SK-N-SH (cell line): ENCODE results near the gene TEKT2. TPM values are rescaled to one million over a fixed set of nuclear protein-coding genes. Genes with fewer than 3 reads are reported as not detected.

Experiments used
- CTCF ChIA-PET: fragments of 300-600, 350-600 bp; formaldehyde crosslinking; extraction: SDS; loops from one replicate; lab custom pipeline; 2021; lab: Yijun Ruan, JAX
- POLR2A ChIA-PET: fragments of 350-600 bp; sonication (Branson Sonifier 250); formaldehyde crosslinking; extraction: SDS; loops from one replicate; lab custom pipeline; 2020; ENCODE audit warnings: antibody characterized with exemption, inconsistent platforms; lab: Yijun Ruan, JAX
- DNase-seq: peaks from one replicate; pipeline ENCODE4 v3.0.0; 2012
- H2AFZ ChIP-seq: fragments of 200-600 bp; sonication (generic); 2 replicates; pipeline ENCODE4 v1.8.1; 2016; ENCODE audit warnings: antibody characterized with exemption, mild to moderate bottlenecking, low read depth
- H3F3A ChIP-seq: fragments of 200-600 bp; sonication (generic); replicated peaks from 2 replicates; pipeline ENCODE3; 2016; ENCODE audit warnings: antibody characterized with exemption, mild to moderate bottlenecking; ENCODE audit not compliant: insufficient read depth
- H3K27ac ChIP-seq, 2 experiments: fragments of 200-500 bp in 1 of 2; fragments of 200-600 bp in 1 of 2; sonication (Bioruptor generic) in 1 of 2; sonication (generic), shearing (Covaris generic) in 1 of 2; 2 replicates each; pipeline versions ENCODE4 v1.5.1 to v1.6.1; 2014 to 2016; ENCODE audit warnings: low read depth in 2 of 2, inconsistent platforms in 1 of 2, low read length in 1 of 2, mild to moderate bottlenecking in 1 of 2, mixed read lengths in 1 of 2
- H3K27me3 ChIP-seq: fragments of 200-600 bp; sonication (generic), shearing (Covaris generic); 2 replicates; pipeline ENCODE4 v1.6.1; 2016; ENCODE audit warnings: mixed run types; ENCODE audit not compliant: insufficient read depth
- H3K36me3 ChIP-seq, 2 experiments: fragments of 200-500 bp in 1 of 2; fragments of 200-600 bp in 1 of 2; sonication (Bioruptor generic) in 1 of 2; sonication (generic) in 1 of 2; replicated peaks in 1 of 2; 2 replicates each; pipeline versions ENCODE3 to v1.5.1; 2014 to 2016; ENCODE audit warnings: low read length in 1 of 2, mild to moderate bottlenecking in 1 of 2; ENCODE audit not compliant: insufficient read depth in 2 of 2, control insufficient read depth in 1 of 2
- H3K4me1 ChIP-seq, 2 experiments: fragments of 200-500 bp in 1 of 2; fragments of 200-600 bp in 1 of 2; sonication (Bioruptor generic) in 1 of 2; sonication (generic), shearing (Covaris generic) in 1 of 2; 2 replicates each; pipeline versions ENCODE4 v1.5.1 to v1.6.1; 2014 to 2016; ENCODE audit warnings: low read depth in 1 of 2, low read length in 1 of 2, mixed run types in 1 of 2; ENCODE audit not compliant: insufficient read depth in 2 of 2, control insufficient read depth in 1 of 2
- H3K4me2 ChIP-seq: fragments of 200-600 bp; sonication (generic), shearing (Covaris generic); 2 replicates; pipeline ENCODE4 v1.6.1; 2017; ENCODE audit warnings: mixed run types
- H3K4me3 ChIP-seq, 2 experiments: fragments of 200-500 bp in 1 of 2; fragments of 200-600 bp in 1 of 2; sonication (Bioruptor generic) in 1 of 2; sonication (generic), shearing (Covaris generic) in 1 of 2; 2 replicates each; pipeline versions ENCODE4 v1.5.1 to v1.8.1; 2014 to 2016; ENCODE audit warnings: low read depth in 2 of 2, inconsistent platforms in 1 of 2, low read length in 1 of 2, mild to moderate bottlenecking in 1 of 2, mixed read lengths in 1 of 2, moderate library complexity in 1 of 2
- H3K79me2 ChIP-seq: fragments of 200-600 bp; sonication (generic); 2 replicates; pipeline ENCODE4 v1.8.1; 2017; ENCODE audit warnings: mild to moderate bottlenecking; ENCODE audit not compliant: insufficient read depth
- H3K9ac ChIP-seq: fragments of 200-600 bp; sonication (generic); 2 replicates; pipeline ENCODE4 v1.6.1; 2017; ENCODE audit warnings: mixed run types
- H3K9me2 ChIP-seq: fragments of 200-600 bp; sonication (generic); 2 replicates; pipeline ENCODE4 v1.6.1; 2017; ENCODE audit warnings: mixed run types
- H3K9me3 ChIP-seq: fragments of 200-600 bp; sonication (generic); 2 replicates; pipeline ENCODE4 v1.6.1; 2017; ENCODE audit warnings: mixed run types, mild to moderate bottlenecking, moderate library complexity
- H4K20me1 ChIP-seq: fragments of 200-600 bp; sonication (generic); 2 replicates; pipeline ENCODE4 v1.6.1; 2017; ENCODE audit warnings: mild to moderate bottlenecking, mixed run types; ENCODE audit not compliant: insufficient read depth
- FOXJ3 ChIP-seq: sonication (generic); formaldehyde crosslinking; IDR thresholded peaks from 2 replicates; pipeline ENCODE4 v1.5.1; 2020; ENCODE audit warnings: mild to moderate bottlenecking, missing genetic modification reagents
- MEF2A ChIP-seq: IDR thresholded peaks from 2 replicates; pipeline ENCODE4 v1.4.0; 2012; ENCODE audit warnings: low read depth, borderline replicate concordance
- POLR2AphosphoS5 ChIP-seq: IDR thresholded peaks from 2 replicates; pipeline ENCODE4 v1.6.1; 2012; ENCODE audit warnings: low read depth, low read length
- RAD21 ChIP-seq: IDR thresholded peaks from 2 replicates; pipeline ENCODE4 v1.6.1; 2012; ENCODE audit warnings: mild to moderate bottlenecking, low read length
- SMC3 ChIP-seq: IDR thresholded peaks from 2 replicates; pipeline ENCODE4 v1.6.1; 2012; ENCODE audit warnings: low read depth, low read length, improper control_type of control experiment
- TCF12 ChIP-seq: IDR thresholded peaks from 2 replicates; pipeline ENCODE4 v1.4.0; 2012
- WGBS: methylation state at CpG from one replicate; pipeline ENCODE4 v1.1.6; 2017; ENCODE audit warnings: low lambda C conversion rate; 5-methylcytosine and 5-hydroxymethylcytosine counted together
- polyA plus RNA-seq, 3 experiments: library from polyadenylated mRNA; depleted of rRNA; stranded (reverse); fragments of >200 nt; gene quantifications; 2 replicates each; pipeline ENCODE4 v1.2.3, GENCODE V29; 2012
- TF ChIP-seq, protein P1 (sequence below): fragments of 200-600 bp; sonication (generic); IDR thresholded peaks from 2 replicates; pipeline ENCODE4 v1.6.1; 2017; ENCODE audit warnings: antibody characterized with exemption, mild to moderate bottlenecking, moderate library complexity
- TF ChIP-seq, protein P2 (sequence below): IDR thresholded peaks from 2 replicates; pipeline ENCODE4 v1.4.0; 2012; ENCODE audit warnings: low read depth, borderline replicate concordance
- TF ChIP-seq, protein P3 (sequence below): IDR thresholded peaks from 2 replicates; pipeline ENCODE4 v1.4.0; 2012; ENCODE audit warnings: low read depth, borderline replicate concordance
- TF ChIP-seq, protein P4 (sequence below): IDR thresholded peaks from 2 replicates; pipeline ENCODE4 v1.6.1; 2012; ENCODE audit warnings: mild to moderate bottlenecking, low read depth, low read length, moderate library complexity

TEKT2 gene
- polyA plus RNA-seq, 1 of the 3 experiments (the other 2 are of a cell fraction): 1.2 TPM

DNA sequence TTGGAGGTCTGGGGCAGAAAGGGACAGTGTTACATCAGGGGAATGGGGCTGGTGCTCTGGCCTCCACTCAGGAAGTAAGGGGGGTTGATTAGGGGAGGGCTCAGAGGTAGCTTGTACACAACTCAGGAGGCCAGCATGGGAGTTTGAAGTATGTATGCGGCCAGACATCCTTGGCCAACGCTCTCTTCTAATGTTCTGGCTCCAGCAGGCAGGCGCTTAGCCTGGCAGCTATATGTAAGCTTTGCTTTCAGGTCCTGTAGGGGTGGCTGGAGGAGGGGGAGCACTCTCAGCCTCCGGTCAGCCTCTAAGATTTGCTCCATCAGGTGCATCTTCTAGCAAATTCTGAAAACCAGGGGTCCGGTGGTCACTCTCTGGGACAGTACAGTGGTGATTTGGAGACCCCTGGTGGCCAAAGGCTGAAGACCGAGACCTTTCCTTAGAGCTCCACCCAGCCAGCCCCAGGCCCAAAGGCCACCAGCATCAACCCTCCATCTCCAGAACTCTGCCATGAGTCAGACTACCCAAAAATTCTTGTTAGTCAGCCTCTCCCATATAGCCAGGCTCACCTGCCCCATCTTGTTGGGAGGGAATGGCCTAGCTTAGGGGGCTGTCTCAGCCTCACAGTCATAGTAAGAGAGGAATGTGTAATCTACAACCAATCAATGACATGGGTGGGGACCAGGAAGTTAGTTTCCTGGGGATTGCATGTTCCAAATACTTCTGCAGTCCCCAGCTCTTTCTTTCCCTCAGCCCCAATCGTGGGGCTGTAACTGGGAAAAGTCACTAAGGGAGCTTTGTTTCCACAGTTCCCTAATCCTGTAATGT, 50.8 kb downstream of the TEKT2 start:
- POLR2A ChIA-PET: interaction anchor here (0.7 to 1.3 kb wide), 2 partner anchors 38 to 40 kb away, joined by 3 to 5 read pairs; no protein-coding TSS in a partner anchor
- H3K36me3 ChIP-seq: peaks cover 21 to 23% of the 10 kb centered on the region in 2 experiments
- TF ChIP-seq, protein P1, sequence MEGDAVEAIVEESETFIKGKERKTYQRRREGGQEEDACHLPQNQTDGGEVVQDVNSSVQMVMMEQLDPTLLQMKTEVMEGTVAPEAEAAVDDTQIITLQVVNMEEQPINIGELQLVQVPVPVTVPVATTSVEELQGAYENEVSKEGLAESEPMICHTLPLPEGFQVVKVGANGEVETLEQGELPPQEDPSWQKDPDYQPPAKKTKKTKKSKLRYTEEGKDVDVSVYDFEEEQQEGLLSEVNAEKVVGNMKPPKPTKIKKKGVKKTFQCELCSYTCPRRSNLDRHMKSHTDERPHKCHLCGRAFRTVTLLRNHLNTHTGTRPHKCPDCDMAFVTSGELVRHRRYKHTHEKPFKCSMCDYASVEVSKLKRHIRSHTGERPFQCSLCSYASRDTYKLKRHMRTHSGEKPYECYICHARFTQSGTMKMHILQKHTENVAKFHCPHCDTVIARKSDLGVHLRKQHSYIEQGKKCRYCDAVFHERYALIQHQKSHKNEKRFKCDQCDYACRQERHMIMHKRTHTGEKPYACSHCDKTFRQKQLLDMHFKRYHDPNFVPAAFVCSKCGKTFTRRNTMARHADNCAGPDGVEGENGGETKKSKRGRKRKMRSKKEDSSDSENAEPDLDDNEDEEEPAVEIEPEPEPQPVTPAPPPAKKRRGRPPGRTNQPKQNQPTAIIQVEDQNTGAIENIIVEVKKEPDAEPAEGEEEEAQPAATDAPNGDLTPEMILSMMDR: peak; percentile 88
- TF ChIP-seq, protein P2, sequence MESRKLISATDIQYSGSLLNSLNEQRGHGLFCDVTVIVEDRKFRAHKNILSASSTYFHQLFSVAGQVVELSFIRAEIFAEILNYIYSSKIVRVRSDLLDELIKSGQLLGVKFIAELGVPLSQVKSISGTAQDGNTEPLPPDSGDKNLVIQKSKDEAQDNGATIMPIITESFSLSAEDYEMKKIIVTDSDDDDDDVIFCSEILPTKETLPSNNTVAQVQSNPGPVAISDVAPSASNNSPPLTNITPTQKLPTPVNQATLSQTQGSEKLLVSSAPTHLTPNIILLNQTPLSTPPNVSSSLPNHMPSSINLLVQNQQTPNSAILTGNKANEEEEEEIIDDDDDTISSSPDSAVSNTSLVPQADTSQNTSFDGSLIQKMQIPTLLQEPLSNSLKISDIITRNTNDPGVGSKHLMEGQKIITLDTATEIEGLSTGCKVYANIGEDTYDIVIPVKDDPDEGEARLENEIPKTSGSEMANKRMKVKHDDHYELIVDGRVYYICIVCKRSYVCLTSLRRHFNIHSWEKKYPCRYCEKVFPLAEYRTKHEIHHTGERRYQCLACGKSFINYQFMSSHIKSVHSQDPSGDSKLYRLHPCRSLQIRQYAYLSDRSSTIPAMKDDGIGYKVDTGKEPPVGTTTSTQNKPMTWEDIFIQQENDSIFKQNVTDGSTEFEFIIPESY: no peak
- TF ChIP-seq SMC3 (peak; percentile 94), RAD21 (peak; percentile 92)
- TF ChIP-seq, all 33 proteins: peak for 3
- no peaks in the 10 kb centered on the region for H3K9me3 ChIP-seq
- H3K9me2 ChIP-seq: no peaks in the 10 kb centered on the region
- H3K4me1 ChIP-seq: peaks cover 14 to 43% of the 10 kb centered on the region in 2 experiments; a peak in 3 of 4 replicates
- H3K4me2 ChIP-seq: peak overlapping the region; percentile 44; the same call in 1 of the 2 replicates
- CTCF ChIA-PET: interaction anchor here (0.6 to 17.9 kb wide), 41 partner anchors 10 to 407 kb away, joined by 3 to 700 read pairs (median 3); partner anchors contain the start of genes ADPRS, AGO1, AGO3 and OSCP1
- peak overlapping the region; percentile 45 to 89 for H3K27ac ChIP-seq
- peak overlapping the region; percentile 7; the same call in 1 of the 2 replicates for H3K9ac ChIP-seq
- no peak overlapping the region; a peak in 1 of 4 replicates for H3K4me3 ChIP-seq
- 39% methylated on average over 3 of the region's 7 CpGs for WGBS
- peaks cover 39% of the 10 kb centered on the region for H3F3A ChIP-seq
- DNase-seq: peak; percentile 86
- H3K79me2 ChIP-seq: peaks cover 24% of the 10 kb centered on the region; the same call in 1 of the 2 replicates
- no peaks in the 10 kb centered on the region for H3K27me3 ChIP-seq
- no peaks in the 10 kb centered on the region for H4K20me1 ChIP-seq
- H2AFZ ChIP-seq: no peak overlapping the region

DNA sequence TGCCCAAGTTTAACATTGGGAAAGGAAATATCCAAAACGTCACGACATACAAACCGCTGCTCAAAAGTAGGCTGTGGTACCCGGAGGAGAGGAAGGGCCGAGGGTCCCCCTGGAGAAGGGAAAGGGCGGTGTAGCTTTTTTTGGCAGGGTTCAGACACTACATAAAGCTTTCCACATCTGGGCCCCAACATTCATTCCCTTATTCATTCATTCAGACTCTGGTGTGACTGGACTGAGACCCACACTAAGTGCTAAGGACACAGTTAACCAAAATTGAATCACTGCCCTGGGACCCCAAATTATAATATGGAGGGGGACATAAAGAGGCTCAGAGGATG, 51.4 kb downstream of the TEKT2 start:
- TF ChIP-seq, protein P3, sequence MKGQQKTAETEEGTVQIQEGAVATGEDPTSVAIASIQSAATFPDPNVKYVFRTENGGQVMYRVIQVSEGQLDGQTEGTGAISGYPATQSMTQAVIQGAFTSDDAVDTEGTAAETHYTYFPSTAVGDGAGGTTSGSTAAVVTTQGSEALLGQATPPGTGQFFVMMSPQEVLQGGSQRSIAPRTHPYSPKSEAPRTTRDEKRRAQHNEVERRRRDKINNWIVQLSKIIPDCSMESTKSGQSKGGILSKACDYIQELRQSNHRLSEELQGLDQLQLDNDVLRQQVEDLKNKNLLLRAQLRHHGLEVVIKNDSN: no peak
- TF ChIP-seq, protein P4, sequence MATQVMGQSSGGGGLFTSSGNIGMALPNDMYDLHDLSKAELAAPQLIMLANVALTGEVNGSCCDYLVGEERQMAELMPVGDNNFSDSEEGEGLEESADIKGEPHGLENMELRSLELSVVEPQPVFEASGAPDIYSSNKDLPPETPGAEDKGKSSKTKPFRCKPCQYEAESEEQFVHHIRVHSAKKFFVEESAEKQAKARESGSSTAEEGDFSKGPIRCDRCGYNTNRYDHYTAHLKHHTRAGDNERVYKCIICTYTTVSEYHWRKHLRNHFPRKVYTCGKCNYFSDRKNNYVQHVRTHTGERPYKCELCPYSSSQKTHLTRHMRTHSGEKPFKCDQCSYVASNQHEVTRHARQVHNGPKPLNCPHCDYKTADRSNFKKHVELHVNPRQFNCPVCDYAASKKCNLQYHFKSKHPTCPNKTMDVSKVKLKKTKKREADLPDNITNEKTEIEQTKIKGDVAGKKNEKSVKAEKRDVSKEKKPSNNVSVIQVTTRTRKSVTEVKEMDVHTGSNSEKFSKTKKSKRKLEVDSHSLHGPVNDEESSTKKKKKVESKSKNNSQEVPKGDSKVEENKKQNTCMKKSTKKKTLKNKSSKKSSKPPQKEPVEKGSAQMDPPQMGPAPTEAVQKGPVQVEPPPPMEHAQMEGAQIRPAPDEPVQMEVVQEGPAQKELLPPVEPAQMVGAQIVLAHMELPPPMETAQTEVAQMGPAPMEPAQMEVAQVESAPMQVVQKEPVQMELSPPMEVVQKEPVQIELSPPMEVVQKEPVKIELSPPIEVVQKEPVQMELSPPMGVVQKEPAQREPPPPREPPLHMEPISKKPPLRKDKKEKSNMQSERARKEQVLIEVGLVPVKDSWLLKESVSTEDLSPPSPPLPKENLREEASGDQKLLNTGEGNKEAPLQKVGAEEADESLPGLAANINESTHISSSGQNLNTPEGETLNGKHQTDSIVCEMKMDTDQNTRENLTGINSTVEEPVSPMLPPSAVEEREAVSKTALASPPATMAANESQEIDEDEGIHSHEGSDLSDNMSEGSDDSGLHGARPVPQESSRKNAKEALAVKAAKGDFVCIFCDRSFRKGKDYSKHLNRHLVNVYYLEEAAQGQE: no peak
- TF ChIP-seq MEF2A (no peak), TCF12 (no peak), POLR2AphosphoS5 (no peak), FOXJ3 (CRISPR knock-in tag) (no peak), RAD21 (no peak)
- TF ChIP-seq, protein P2: no peak
- TF ChIP-seq, all 33 proteins: peak for 0
- H3K79me2 ChIP-seq: peaks cover 30% of the 10 kb centered on the region; the same call in 1 of the 2 replicates
- peak overlapping the region; percentile 30 to 89; a peak in 3 of 4 replicates for H3K27ac ChIP-seq
- H4K20me1 ChIP-seq: no peaks in the 10 kb centered on the region
- peaks cover 42% of the 10 kb centered on the region for H3F3A ChIP-seq
- DNase-seq: no peak
- peak overlapping the region; percentile 7; the same call in 1 of the 2 replicates for H3K9ac ChIP-seq
- no peaks in the 10 kb centered on the region for H3K9me2 ChIP-seq
- H3K4me1 ChIP-seq: peaks cover 14 to 43% of the 10 kb centered on the region in 2 experiments; a peak in 3 of 4 replicates
- H3K27me3 ChIP-seq: no peaks in the 10 kb centered on the region
- WGBS: 79% methylated on average over 6 of the region's 6 CpGs
- no peak overlapping the region for H2AFZ ChIP-seq
- H3K4me3 ChIP-seq: no peak overlapping the region
- H3K36me3 ChIP-seq: peaks cover 23 to 29% of the 10 kb centered on the region in 2 experiments
- no peaks in the 10 kb centered on the region for H3K9me3 ChIP-seq
- H3K4me2 ChIP-seq: peak overlapping the region; percentile 52; the same call in 1 of the 2 replicates
- POLR2A ChIA-PET: interaction anchor here (0.7 to 1.3 kb wide), 2 partner anchors 38 to 41 kb away, joined by 3 to 5 read pairs; no protein-coding TSS in a partner anchor
- CTCF ChIA-PET: interaction anchor here (0.6 to 17.9 kb wide), 37 partner anchors 9 to 408 kb away, joined by 3 to 700 read pairs (median 3); partner anchors contain the start of genes ADPRS, AGO3, OSCP1 and TEKT2
